Endodermal cell (in vitro differentiated cells): ENCODE data around the gene SRR. TPM values are rescaled to one million over a fixed set of nuclear protein-coding genes. Genes with fewer than 3 reads are reported as not detected.
A peak's percentile ranks its signal among the peaks of the same experiment; 100 is the strongest.

Source experiments
- DNase-seq: peaks from one replicate; pipeline ENCODE4 v3.0.0-alpha.2; 2017
- H3K27ac ChIP-seq: 2 replicates; pipeline ENCODE4 v1.5.1; 2013; ENCODE audit warnings: mild to moderate bottlenecking, low read depth, low read length, moderate library complexity
- H3K27me3 ChIP-seq: 2 replicates; pipeline ENCODE4 v1.6.1; 2013; ENCODE audit warnings: mild to moderate bottlenecking, low read length, moderate library complexity; ENCODE audit not compliant: insufficient read depth, control insufficient read depth, poor library complexity, severe bottlenecking
- H3K36me3 ChIP-seq: 2 replicates; pipeline ENCODE4 v1.7.0; 2013; ENCODE audit warnings: mild to moderate bottlenecking, low read length, moderate library complexity; ENCODE audit not compliant: control insufficient read depth, insufficient read depth
- H3K4me1 ChIP-seq: one replicate; pipeline ENCODE4 v1.7.0; 2013; ENCODE audit warnings: low read length; ENCODE audit not compliant: control insufficient read depth, insufficient read depth
- H3K4me3 ChIP-seq: 2 replicates; pipeline ENCODE4 v1.5.1; 2013; ENCODE audit warnings: mild to moderate bottlenecking, low read length, moderate library complexity
- H3K9ac ChIP-seq: 2 replicates; pipeline ENCODE4 v1.6.1; 2013; ENCODE audit warnings: mild to moderate bottlenecking, low read length, moderate library complexity; ENCODE audit not compliant: poor library complexity, severe bottlenecking; ENCODE audit errors: extremely low read depth
- H3K9me3 ChIP-seq: 2 replicates; pipeline ENCODE4 v1.6.1; 2013; ENCODE audit warnings: mild to moderate bottlenecking, low read length, moderate library complexity; ENCODE audit not compliant: control insufficient read depth
- H3K27ac Mint-ChIP-seq: 2 replicates; pipeline ENCODE4 v1.8.0; 2020; ENCODE audit warnings: mixed read lengths
- H3K27me3 Mint-ChIP-seq: 2 replicates; pipeline ENCODE4 v1.8.0; 2021; ENCODE audit warnings: mild to moderate bottlenecking, mixed read lengths; ENCODE audit not compliant: insufficient read depth
- H3K36me3 Mint-ChIP-seq: 2 replicates; pipeline ENCODE4 v1.8.0; 2020; ENCODE audit warnings: low read depth, mixed read lengths
- H3K4me1 Mint-ChIP-seq: 2 replicates; pipeline ENCODE4 v1.8.0; 2020; ENCODE audit warnings: mixed read lengths
- H3K4me3 Mint-ChIP-seq: 2 replicates; pipeline ENCODE4 v1.8.0; 2020; ENCODE audit warnings: mild to moderate bottlenecking, moderate library complexity, mixed read lengths
- H3K9me3 Mint-ChIP-seq: 2 replicates; pipeline ENCODE4 v1.8.0; 2020; ENCODE audit warnings: mild to moderate bottlenecking, mixed read lengths
- WGBS, 2 experiments: methylation state at CpG; one replicate each; pipeline versions ENCODE4 v1.1.5 to v1.1.7; 2013; ENCODE audit warnings: missing lambda C conversion rate in 2 of 2, mixed read lengths in 1 of 2; ENCODE audit not compliant: insufficient coverage in 1 of 2, insufficient read length in 1 of 2; 5-methylcytosine and 5-hydroxymethylcytosine counted together
- total RNA-seq, 2 donors: library from RNA; stranded (reverse); fragmentation: NEBNext Ultra II Directional in 1 of 2; extraction: Animal tissue kit (Norgen Biotek cat#: 25700) in 1 of 2; gene quantifications; 2 replicates in 1 of 2; 3 replicates in 1 of 2; pipeline ENCODE4 v1.2.1, GENCODE V29; 2021
- TF ChIP-seq, protein P1 (sequence below): fragments of 200-600 bp; sonication (generic); conservative IDR thresholded peaks from 2 replicates; pipeline ENCODE4 v1.5.0; 2021; ENCODE audit warnings: antibody characterized with exemption, mild to moderate bottlenecking

SRR gene
- total RNA-seq, 2 donors from 2014 or later: 10.2 to 38.0 TPM

GRCh38 chr17:2365132-2365531 lies 61.4 kb downstream of the SRR start:
- Histone ChIP-seq H3K36me3 (peaks cover 18% of the 10 kb centered on the region), H3K27ac (no peak overlapping the region), H3K4me3 (no peak overlapping the region), H3K9me3 (no peaks in the 10 kb centered on the region), H3K4me1 (no peaks in the 10 kb centered on the region), H3K27me3 (no peaks in the 10 kb centered on the region), H3K9ac (no peak overlapping the region)
- H3K4me3 Mint-ChIP-seq: no peak overlapping the region
- H3K9me3 Mint-ChIP-seq: no peaks in the 10 kb centered on the region
- peaks cover 11% of the 10 kb centered on the region for H3K36me3 Mint-ChIP-seq
- no peak overlapping the region for H3K27ac Mint-ChIP-seq
- DNase-seq: no peak
- peaks cover 1% of the 10 kb centered on the region for H3K4me1 Mint-ChIP-seq
- no peaks in the 10 kb centered on the region for H3K27me3 Mint-ChIP-seq
- TF ChIP-seq, protein P1, sequence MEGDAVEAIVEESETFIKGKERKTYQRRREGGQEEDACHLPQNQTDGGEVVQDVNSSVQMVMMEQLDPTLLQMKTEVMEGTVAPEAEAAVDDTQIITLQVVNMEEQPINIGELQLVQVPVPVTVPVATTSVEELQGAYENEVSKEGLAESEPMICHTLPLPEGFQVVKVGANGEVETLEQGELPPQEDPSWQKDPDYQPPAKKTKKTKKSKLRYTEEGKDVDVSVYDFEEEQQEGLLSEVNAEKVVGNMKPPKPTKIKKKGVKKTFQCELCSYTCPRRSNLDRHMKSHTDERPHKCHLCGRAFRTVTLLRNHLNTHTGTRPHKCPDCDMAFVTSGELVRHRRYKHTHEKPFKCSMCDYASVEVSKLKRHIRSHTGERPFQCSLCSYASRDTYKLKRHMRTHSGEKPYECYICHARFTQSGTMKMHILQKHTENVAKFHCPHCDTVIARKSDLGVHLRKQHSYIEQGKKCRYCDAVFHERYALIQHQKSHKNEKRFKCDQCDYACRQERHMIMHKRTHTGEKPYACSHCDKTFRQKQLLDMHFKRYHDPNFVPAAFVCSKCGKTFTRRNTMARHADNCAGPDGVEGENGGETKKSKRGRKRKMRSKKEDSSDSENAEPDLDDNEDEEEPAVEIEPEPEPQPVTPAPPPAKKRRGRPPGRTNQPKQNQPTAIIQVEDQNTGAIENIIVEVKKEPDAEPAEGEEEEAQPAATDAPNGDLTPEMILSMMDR: no peak
- WGBS, 2 experiments: 95 to 96% methylated on average over 12 to 20 of the region's 20 CpGs

DNA sequence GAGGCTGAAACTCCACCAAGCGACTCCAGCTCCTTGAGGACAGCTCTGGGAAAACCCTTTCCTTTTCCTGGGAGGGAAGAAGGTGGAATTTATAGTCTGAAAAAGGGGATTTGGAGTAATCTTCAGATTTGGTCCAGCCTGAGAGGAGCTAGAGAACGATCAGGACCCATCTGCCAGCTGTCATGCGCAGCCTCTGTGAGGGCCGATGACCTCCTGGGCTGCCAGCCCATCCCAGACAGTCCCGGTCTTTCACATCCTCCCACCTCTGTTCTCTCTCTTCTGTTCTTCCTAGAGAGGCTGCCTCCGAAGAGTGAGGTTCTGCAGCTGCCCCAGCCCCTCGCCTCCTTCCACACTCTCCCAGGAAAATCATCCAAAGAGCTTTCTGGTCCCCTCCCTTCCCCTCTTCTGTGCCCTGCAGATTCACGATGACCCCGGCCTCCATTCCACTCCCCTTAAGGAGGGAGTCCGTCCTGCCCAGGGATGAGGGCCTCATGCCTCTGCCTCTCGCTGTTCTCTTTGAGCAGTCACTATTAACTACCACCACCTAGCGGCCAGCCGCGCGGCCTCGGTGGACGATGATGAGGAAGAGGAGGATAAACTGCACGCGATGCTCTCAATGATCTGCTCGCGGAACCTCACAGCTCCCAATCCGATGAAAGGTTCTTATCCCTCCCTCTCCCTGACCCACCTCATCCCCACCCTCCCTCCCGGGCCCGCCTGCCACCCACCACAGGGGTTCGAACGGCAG lies 63.2 kb downstream of the SRR start:
- H3K27me3 ChIP-seq: no peaks in the 10 kb centered on the region
- H3K9me3 ChIP-seq: no peaks in the 10 kb centered on the region
- H3K9me3 Mint-ChIP-seq: no peaks in the 10 kb centered on the region
- no peaks in the 10 kb centered on the region for H3K27me3 Mint-ChIP-seq
- no peak overlapping the region for H3K4me3 Mint-ChIP-seq
- no peak overlapping the region for H3K9ac ChIP-seq
- peaks cover 19% of the 10 kb centered on the region for H3K36me3 ChIP-seq
- peaks cover 8% of the 10 kb centered on the region for H3K36me3 Mint-ChIP-seq
- no peaks in the 10 kb centered on the region for H3K4me1 ChIP-seq
- H3K4me3 ChIP-seq: no peak overlapping the region
- peak; percentile 92 for DNase-seq
- H3K27ac ChIP-seq: no peak overlapping the region
- 85 to 88% methylated on average over 14 to 23 of the region's 26 CpGs for WGBS, 2 experiments
- no peak overlapping the region for H3K27ac Mint-ChIP-seq
- TF ChIP-seq, protein P1: peak; percentile 74
- peaks cover 1% of the 10 kb centered on the region for H3K4me1 Mint-ChIP-seq

GRCh38 chr17:2368359-2368758 lies 64.6 kb downstream of the SRR start:
- no peak overlapping the region for H3K4me3 ChIP-seq
- Mint-ChIP-seq H3K36me3 (peaks cover 6% of the 10 kb centered on the region), H3K4me3 (no peak overlapping the region), H3K4me1 (peaks cover 1% of the 10 kb centered on the region), H3K27ac (no peak overlapping the region), H3K9me3 (no peaks in the 10 kb centered on the region), H3K27me3 (no peaks in the 10 kb centered on the region)
- H3K9me3 ChIP-seq: no peaks in the 10 kb centered on the region
- 86 to 89% methylated on average over 3 to 8 of the region's 8 CpGs for WGBS, 2 experiments
- no peak overlapping the region for H3K9ac ChIP-seq
- DNase-seq: no peak
- H3K27me3 ChIP-seq: no peaks in the 10 kb centered on the region
- no peaks in the 10 kb centered on the region for H3K4me1 ChIP-seq
- no peak overlapping the region for H3K27ac ChIP-seq
- peaks cover 19% of the 10 kb centered on the region for H3K36me3 ChIP-seq
- TF ChIP-seq, protein P1: no peak
